ENCODE results near the gene FTO.

The FTO gene

GRCh38 chr16:54199487-54200160 lies 495.7 kb downstream of the FTO start:
- no peak for DNase-seq (ENCODE audit: low read depth in 1 of 2, low spot score in 1 of 2)

- no peak for DNase-seq (ENCODE audit: low read depth in 1 of 2, low spot score in 1 of 2)
These were observed 496.2 kb downstream of the FTO start for GRCh38 chr16:54200161-54200534.

GRCh38 chr16:54200720-54201119 lies 496.8 kb downstream of the FTO start:
- DNase-seq (ENCODE audit: low read depth in 1 of 2, low spot score in 1 of 2), result no peak

GRCh38 chr16:54201200-54201599 lies 497.2 kb downstream of the FTO start:
- DNase-seq (ENCODE audit: low read depth in 1 of 2, low spot score in 1 of 2), result no peak
